T-helper 2 cell treated with Interferon-gamma antibody and Interleukin-4, amounts not matched to agents 100 ng/mL and 5 ng/mL, for 36 hours (primary cell): ENCODE data around the gene COL9A3. TPM values are rescaled to one million over a fixed set of nuclear protein-coding genes. Genes with fewer than 3 reads are reported as not detected.
"Not testable (repeated sequence)": the region's sequence is repeated elsewhere in the genome, so short reads cannot be mapped to it uniquely, and the experiment has no call there.

ENCODE experiments used
- intact Hi-C: fragments of 100-400 bp; cut with micrococcal nuclease; formaldehyde crosslinking; loops from one replicate; pipeline ENCODE4 v1.15.1; 2023
- total RNA-seq: library from RNA; stranded (reverse); gene quantifications from 2 replicates; pipeline ENCODE4 v1.2.3, GENCODE V29; 2022

COL9A3 gene
- total RNA-seq, 1 donor from 2014 or later = 0.89 TPM

DNA sequence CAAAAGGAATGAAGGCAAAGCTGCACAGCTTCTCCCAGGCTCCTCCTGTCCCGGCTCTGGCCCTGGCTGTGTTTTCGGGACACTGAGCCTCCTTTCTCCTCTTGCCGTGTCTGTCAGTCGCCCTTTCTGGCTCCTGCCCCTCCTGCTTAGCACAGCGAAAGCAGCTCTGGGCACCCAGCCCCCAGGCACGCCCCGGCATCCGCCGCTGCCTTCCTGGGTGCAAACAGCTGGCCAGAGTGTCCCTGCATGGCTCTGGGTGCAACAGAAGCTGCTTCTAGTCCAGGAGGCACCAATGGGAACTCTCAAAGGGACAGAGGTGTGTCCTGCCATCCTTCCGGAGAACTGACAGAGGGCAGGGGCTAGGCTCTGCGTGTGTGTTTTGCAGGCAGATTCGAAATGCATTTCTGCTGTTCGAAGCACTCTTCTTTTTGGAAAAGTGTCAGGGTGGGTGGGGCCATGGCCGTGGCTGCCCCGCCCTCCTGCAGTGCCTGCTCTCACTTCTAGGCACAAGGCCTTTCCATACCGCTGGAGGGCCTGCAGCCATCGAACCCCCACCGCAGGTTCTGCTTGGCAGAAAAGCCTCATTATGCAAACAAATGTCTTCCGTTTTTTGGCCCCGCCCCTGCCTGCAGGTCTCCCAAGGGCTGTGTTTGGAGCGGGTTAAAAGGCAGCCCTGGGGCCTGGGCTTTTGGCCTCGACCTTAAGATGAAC lies 15.5 kb downstream of the COL9A3 start:
- intact Hi-C loops = no loop called here

DNA sequence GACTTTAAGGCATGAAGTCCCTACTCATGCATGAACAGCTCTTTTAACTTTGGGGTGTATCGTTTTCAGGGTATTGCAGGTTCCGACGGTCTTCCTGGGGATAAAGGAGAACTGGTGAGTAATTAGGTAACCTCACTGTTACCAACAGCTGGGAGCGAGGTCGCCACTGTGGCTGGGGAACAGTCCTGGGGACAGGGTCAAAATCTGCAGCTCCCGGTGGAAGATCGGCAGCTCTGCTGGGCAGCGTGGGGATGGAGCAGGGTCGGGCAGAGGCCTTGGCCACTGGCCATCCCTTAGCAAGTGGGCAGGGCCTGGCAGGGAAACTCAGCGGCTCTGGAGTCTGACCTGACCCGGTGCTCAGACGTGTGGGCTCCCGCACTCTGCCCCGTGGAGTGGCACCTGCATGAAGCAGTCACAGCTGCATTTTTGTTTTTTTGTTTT lies 16.1 kb downstream of the COL9A3 start:
- intact Hi-C loops = no loop called here

DNA sequence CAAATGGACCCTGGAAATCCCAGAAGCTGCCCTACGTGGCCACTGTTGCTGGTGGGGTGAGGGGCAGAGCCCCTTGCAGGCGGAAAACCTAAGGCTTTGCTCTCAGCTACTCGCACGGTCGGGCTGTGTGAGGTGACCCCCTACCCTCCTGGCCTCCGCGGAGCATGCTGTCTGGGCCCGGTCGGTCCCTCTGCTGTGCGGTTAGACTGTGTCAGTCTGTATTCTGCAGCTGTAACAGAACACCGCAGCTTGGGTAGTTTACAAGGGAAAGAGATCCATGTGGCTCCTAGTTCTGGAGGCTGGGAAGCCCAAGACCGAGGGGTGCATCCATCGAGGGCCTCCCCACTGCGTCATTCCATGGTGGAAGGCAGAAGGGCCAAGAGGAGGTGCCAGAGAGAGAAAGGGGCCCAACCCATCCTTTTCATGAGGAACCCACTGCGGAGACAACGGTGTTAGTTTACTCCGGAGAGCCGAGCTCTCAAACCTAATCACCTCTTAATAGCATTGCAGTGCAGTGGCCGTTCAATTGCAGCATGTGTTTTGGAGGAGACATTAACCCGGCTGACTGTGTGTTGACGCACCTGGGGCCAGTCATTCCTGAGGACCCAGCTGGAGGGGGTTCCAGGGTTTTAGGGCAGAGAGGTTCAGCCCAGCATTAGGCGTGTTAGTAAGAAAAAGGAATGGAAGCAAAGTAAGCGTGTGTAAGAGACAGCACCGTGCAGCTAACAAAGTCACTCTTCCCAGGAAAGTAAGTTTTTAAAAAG lies 18.3 kb downstream of the COL9A3 start:
- intact Hi-C loops = no loop called here

DNA sequence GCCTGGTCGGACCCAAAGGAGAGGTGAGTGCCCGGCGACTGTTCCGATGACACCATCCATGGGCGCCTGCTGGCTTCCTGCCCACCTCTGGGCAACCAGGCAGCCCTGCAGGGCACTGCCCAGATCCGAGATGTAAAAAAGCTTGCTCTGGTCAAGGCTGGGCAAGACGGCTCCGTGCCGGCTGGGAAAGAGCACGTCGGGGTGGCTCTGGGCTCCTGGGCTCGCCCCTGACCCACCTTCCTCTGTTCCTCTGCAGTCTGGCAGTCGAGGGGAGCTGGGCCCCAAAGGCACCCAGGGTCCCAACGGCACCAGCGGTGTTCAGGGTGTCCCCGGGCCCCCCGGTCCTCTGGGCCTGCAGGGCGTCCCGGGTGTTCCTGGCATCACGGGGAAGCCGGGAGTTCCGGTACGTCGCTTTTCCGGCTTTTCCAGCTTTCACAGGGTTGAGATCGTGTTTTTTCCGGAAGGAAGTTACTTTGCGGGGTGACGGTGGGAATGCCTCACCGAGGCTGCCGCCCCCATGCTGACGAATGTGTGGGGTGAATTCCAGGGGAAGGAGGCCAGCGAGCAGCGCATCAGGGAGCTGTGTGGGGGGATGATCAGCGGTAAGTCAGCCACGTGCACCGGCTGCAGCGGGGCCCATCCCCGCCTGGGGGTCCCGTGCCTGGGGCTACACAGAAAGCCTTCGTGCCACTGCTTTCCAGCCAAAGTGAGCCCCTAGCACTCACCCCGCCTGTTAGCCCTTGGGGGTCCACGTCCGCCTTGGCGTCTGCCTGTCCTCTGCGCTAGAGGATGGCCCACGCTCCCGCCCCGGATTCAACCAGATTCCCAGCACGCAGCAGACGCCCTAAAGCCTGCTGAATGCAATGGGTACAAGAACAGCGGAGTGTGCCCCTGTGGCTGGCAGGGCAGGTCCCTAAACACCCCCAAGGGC lies 19.3 kb downstream of the COL9A3 start:
- intact Hi-C loops = no loop called here

DNA sequence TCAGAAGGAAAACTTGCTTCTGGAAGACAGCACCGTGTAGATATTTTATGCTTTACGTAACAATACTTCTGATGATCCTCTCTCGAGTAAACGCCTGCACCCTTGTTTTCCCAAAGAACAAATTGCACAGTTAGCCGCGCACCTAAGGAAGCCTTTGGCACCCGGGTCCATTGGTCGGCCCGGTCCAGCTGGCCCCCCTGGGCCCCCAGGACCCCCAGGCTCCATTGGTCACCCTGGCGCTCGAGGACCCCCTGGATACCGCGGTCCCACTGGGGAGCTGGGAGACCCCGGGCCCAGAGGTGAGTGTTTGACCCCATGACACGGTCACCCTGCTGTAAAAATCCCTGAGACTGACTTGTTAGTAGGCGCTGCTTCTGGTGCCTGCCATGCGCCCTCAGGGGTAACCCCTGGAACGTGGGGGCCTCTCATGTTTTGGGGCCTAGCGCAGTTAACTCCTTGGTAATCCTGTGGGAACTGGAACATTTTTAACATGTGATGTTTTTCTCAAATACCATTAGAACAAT lies 20.2 kb downstream of the COL9A3 start:
- intact Hi-C loops = no loop called here

DNA sequence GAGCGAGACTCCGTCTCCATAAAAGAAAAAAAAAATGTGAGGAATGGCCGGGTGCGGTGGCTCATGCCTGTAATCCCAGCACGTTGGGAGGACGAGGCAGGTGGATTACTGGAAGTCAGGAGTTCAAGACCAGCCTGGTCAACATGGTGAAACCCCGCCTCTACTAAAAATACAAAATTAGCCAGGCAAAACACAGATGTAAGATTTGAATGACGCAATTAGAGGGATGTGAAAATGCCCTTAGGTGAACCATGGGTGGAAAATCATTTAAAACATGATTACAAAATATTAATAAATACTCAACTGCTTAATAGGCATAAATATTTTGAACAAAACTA lies 20.9 kb downstream of the COL9A3 start:
- intact Hi-C loops = no loop called here

DNA sequence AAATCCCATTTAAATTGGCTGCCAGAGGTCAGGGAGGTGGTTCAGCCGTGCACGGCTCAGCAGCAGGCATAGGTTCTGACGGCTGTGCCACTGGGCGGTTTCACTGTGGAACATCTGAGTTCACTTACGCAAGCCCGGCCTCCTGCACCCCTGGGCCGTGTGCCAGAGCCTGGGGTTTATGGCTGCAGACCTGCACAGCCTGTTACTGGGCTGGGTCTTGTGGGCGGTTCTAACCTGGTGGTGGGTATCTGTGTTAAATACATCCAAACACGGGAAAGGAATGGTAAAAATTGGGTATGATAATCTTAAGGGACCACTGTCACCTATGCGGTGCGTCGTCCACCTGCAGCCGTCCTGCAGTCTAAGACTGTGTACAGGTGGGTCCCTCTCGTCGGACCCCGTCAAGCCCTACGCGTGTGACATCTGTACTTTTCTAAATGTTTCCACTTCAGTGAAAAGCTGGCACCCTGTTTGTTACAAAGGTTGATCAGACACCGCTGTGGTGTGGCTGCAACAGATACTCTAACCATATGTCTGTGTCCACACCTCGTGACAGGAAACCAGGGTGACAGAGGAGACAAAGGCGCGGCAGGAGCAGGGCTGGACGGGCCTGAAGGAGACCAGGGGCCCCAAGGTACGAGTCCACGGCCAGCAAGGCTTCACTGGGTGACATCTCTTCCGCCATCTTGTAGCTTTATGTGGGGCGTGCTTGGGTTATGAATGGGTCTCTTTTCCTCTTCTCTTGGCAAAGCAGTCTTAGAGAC lies 21.5 kb downstream of the COL9A3 start:
- intact Hi-C loops = no loop called here

DNA sequence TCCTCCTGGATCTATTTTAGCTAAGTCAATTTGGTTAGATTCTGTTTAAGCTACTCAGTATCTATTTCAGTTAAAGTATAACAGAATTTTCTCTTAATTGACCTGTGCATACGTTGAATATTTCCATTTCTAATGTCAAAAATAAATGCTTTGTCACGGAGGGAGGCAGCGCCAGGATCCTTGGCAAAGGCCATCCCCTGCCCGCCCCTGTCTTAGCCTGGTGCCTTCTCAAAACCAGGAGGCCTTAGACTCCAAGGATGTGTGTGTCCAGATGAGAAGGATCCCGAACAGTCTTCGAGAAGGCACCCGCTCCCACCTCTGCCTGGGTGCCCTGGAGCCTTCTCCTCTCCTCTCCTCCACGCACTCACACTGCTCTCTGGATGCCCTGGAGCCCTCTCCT lies 22.4 kb downstream of the COL9A3 start:
- intact Hi-C loops = no loop called here

DNA sequence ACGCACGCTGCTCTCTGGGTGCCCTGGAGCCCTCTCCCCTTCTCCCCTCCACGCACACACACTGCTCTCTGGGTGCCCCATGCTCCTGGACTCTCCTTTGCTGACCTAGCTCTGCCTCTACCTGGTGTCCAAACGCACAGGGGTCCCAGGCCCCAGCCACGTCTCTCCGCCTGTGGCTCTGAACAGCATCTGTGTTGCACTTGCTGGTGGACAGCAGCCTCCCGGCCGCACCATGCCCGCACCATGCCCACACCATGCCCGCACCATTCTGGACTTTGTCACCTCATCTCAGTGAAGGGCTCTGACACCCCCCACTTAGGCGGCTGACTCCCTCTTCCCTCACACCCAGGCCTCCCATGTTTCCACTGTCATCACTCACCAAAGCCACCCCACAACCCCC lies 23.0 kb downstream of the COL9A3 start:
- intact Hi-C loops = no loop called here

DNA sequence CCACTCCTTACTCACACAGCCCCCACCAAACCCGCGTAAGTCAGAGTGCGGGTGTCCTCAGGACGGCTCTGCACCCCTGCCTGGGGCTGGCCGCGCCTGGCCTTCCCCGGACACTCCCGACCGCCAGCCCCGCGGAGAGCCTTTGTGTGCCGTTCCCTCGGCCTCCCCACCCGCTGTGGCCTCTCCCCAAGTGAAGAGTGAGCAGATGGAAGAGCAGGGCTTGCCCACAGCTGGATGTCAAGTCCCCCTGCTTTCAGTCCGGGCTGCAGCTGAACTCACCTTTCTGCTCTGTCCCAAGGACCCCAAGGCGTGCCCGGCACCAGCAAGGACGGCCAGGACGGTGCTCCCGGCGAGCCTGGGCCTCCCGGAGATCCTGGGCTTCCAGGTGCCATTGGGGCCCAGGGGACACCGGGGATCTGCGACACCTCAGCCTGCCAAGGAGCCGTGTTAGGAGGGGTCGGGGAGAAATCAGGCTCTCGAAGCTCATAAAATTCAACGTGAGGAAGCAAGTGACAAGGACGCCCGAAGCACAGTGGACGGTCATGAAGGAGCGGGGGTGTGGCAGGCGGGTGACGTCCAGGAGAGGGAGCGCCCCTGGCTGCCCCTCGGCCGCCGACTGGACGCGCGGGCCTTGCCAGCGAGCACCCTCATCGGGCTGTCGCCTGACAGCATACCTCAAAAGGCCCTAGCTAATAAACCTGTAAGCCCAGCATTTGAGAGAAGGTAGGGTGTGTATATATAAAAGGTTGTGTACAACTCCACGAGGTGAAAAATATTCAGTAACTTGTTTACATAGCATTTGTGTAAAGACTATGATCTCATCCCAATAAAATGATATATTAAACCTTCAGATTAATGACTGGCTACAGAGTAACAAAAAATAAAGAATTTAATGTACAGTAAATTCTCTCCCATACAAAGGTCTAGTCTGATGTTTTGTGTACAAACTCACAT lies 23.7 kb downstream of the COL9A3 start:
- intact Hi-C loops = no loop called here

DNA sequence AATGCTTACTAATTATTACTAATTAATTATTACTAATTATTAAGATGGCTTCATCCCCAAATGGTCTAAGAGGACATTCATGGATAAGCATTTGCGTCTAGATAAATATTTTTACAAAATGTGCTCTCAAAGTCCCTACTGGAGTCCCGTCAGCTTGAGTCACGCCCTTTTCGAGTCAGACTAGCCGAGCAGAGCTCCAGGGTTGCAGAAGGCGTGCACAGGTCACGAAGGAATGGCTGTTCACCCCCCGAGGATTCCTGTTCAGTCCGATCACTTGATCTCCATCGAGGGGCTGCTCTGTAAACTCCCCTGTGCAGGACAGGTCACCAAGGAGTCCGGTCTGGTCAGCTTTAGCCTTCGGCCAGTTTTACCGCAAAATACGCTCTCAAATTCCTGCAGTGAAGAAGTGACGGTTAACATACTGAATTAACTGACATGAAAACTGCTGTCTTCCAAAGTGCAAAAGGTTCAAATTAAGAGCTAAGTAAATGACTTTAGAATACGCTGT lies 24.9 kb downstream of the COL9A3 start:
- intact Hi-C loops = no loop called here

DNA sequence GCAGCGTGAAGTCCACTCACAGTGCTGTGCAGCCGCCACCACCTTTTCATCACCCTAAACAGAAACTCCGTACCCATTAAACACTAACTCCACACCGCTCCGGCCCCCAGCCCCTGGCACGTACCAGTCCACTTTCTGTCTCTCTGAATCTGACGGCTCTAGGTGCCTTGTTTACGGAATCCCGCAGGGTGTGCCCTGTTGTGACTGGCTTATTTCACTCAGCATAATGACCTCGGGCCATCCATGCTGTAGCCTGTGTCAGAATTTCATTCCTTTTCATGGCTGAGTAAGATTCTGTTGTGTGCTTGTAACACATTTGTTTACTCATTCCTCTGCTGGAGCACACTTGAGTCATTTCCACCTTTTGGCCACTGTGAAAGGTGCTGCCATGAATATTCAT lies 26.8 kb downstream of the COL9A3 start:
- intact Hi-C loops = no loop called here

DNA sequence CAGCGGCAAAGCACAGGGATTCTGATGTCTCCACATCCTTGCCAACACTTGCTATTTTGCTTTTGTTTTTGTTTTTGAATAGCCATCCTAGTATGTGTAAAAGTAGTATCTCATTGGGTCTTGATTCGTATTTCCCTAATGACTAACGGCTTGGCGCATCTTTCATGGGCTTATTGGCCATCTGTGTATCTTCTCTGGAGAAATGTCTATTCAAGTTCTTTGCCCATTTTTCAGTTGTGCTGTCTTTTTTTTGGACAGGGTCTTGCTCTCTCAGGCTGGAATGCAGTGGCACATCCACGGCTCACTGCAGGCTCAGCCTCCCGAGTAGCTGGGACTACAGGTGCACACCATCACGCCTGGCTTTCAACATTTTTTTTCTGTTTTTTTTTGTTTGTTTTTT lies 27.3 kb downstream of the COL9A3 start:
- intact Hi-C loops = no loop called here

DNA sequence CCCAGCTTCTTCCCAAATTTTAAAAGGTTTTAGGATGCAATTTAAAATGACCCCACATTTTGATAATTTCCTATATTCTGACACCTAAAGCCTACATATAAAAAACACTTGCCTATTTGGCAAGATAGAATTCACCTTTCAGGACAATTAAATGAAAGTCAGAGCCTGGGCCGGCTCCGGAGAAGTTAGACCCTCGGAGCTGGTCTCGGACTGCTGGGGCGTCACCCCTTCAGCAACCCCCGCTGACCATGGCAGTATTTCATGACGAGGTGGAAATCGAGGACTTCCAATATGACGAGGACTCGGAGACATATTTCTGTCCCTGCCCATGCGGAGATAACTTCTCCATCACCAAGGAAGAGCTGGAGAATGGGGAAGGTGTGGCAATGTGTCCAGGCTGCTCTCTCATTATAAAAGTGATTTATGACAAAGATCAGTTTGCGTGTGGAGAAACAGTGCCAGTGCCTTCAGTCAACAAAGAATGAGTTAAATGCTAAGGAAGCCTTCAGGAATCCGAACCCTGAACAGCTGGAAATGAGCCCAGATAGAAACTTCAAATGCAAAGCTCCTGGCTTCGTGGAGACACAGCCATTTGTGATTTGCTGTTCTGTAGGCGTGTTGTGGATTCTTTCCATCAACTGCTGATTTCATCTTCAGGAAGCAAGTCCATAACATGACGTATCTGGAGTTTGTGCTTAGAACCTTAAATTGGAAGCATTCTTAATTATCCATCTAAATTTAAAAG lies 28.7 kb downstream of the COL9A3 start:
- intact Hi-C loops = no loop called here

DNA sequence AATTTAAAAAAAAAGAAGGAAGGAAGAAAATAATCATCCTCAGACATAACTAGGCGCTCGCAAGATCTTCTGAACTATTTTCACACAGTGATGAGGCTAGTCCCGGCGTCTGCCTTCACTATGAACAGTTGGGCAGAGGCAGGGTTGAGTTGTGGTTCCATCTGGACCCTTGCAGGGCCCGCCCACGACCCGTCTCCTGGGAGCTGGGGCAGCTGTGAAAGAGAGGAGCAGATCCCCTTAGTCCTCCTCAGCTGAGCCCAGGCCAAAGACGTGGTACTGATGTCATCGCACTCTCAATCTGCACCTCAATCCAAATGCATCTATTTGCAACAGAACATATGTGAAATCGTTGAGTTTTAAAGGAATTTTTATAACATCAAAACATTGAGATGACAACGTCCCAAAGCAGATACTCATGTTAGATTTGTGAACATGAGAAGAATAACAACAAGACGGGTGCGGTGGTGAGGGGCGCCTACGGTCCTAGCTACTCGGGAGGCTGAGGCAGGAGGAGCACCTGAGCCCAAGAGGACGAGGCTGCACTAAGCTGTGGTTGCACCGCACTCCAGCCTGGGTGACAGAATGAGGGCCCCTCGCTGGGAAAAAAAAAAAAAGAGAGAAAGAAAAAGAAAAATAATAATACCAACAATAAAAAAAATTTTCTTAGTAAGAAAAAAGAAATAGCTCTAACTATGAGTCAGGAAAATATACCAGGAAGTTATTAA lies 29.5 kb downstream of the COL9A3 start:
- intact Hi-C loops = no loop called here

DNA sequence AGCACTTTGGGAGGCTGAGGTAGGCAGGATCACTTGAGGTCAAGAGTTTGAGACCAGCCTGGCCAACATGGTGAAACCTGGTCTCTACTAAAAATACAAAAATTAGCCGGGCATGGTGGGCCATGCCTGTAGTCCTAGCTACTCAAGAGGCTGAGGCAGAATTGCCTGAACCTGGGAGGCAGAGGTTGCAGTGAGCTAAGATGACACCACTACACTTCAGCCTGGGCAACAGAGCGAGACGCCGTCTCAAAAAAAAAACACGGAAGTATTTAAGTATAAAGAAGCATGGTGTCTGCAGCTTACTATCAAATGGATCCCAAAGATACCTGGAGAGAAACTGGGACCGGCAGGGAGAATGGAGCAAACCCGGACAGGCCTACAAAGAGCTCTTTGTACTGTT lies 32.1 kb downstream of the COL9A3 start:
- intact Hi-C loops = not testable (repeated sequence)

DNA sequence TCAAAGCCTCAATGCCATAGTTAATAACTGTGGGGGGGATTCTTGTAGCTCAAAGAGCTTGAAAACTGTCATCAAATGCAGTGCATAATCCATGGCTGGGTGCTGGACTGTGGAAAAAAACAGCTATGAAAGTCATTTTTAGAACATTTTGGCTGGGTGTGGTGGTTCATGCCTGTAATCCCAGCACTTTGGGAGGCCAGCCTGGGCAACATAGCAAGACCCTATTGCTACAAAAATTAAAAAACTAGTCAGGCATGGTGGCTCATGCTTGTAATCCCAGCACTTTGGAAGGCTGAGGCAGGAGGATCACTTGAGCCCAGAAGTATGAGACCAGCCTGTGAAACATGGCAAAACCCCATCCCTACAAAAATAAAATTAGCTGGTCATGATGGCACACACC lies 32.6 kb downstream of the COL9A3 start:
- intact Hi-C loops = no loop called here

DNA sequence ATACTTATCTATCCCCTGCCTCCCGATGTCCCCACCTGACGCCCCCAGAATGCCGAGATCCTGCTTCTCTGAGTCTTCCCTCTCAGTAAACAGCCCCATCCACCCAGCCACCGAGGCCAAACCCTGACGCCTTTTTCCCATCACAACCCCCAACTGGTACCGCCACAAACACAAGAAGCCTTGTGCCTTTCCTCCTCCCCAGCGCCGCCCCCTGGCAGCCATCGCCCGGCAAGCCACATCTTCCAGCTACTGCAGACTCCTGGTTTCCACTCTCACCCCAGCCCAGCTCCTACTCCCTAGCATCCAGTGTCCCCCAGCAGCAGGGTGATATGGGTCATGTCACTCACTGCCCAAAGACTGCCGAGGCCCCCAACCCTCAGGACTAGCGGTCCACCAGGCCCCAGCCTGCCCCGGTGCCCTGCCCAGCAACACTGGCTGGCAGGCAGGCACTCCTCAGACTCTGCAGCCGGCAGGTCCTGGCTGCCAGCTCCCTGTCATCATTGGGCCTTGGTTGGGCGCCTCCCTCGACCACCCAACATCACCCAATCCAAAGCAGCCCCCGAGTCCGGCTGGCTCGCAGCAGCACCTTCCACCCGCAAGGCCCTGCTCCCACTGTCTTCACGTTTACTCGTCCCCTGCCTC lies 33.6 kb downstream of the COL9A3 start:
- intact Hi-C loops = no loop called here
